HEK293 (cell line): ENCODE measurements around the gene DPH6.

Source experiments
- CTCF ChIA-PET: fragments of 350-600 bp; formaldehyde crosslinking; extraction: SDS; loops from one replicate; lab custom pipeline; 2021; ENCODE audit warnings: antibody characterized with exemption; lab: Yijun Ruan, JAX
- POLR2A ChIA-PET: fragments of 300-600 bp; formaldehyde crosslinking; extraction: SDS; loops from one replicate; lab custom pipeline; 2020; ENCODE audit warnings: antibody characterized with exemption, inconsistent platforms; lab: Yijun Ruan, JAX
- H3K27ac ChIP-seq: fragments of 200-500 bp; sonication (Bioruptor generic); 2 replicates; pipeline ENCODE4 v1.5.1; 2014; ENCODE audit warnings: low read depth, low read length, control low read depth, inconsistent platforms; ENCODE audit errors: extremely low read depth
- H3K36me3 ChIP-seq, 2 experiments: fragments of 200-500 bp in 1 of 2; sonication (Bioruptor generic) in 1 of 2; 1 replicate in 1 of 2; 2 replicates in 1 of 2; pipeline ENCODE4 v1.5.1; 2014 to 2017; ENCODE audit warnings: inconsistent platforms in 2 of 2, low read length in 2 of 2; ENCODE audit not compliant: control insufficient read depth in 2 of 2, insufficient read depth in 1 of 2
- H3K4me1 ChIP-seq: fragments of 200-500 bp; sonication (Bioruptor generic); 2 replicates; pipeline ENCODE4 v1.5.1; 2014; ENCODE audit warnings: mild to moderate bottlenecking, low read length, inconsistent platforms; ENCODE audit not compliant: control insufficient read depth, insufficient read depth
- H3K4me3 ChIP-seq: 2 replicates; pipeline ENCODE4 v1.5.1; 2011; ENCODE audit warnings: low read depth, mild to moderate bottlenecking, control low read depth, low read length, moderate library complexity
- H3K9me3 ChIP-seq: fragments of 200-500 bp; sonication (Bioruptor generic); 2 replicates; pipeline ENCODE4 v1.5.1; 2014; ENCODE audit warnings: low read depth, low read length, inconsistent platforms; ENCODE audit not compliant: control insufficient read depth, insufficient read depth
- BCL11B ChIP-seq: fragments of 450-650 bp; formaldehyde crosslinking; IDR thresholded peaks from 2 replicates; pipeline ENCODE4 v1.5.1; 2016; ENCODE audit warnings: low read depth, missing biosample characterization, missing genetic modification characterization
- BCL6B ChIP-seq: fragments of 450-650 bp; formaldehyde crosslinking; IDR thresholded peaks from 2 replicates; pipeline ENCODE4 v1.5.1; 2017; ENCODE audit warnings: missing biosample characterization, missing genetic modification characterization
- KLF10 ChIP-seq: fragments of 450-650 bp; IDR thresholded peaks from 2 replicates; pipeline ENCODE4 v1.5.1; 2018; ENCODE audit warnings: missing biosample characterization, mild to moderate bottlenecking, missing genetic modification characterization
- REPIN1 ChIP-seq: fragments of 450-650 bp; formaldehyde crosslinking; IDR thresholded peaks from 2 replicates; pipeline ENCODE4 v1.5.1; 2017; ENCODE audit warnings: missing biosample characterization, missing genetic modification characterization, low read depth
- TCF7L2 ChIP-seq: IDR thresholded peaks from 2 replicates; pipeline ENCODE4 v1.6.1; 2011; ENCODE audit warnings: low read depth, mild to moderate bottlenecking, inconsistent platforms, low read length, moderate library complexity, borderline replicate concordance
- YY2 ChIP-seq: fragments of 450-650 bp; formaldehyde crosslinking; IDR thresholded peaks from 2 replicates; pipeline ENCODE4 v1.5.1; 2016; ENCODE audit warnings: missing biosample characterization, missing genetic modification characterization
- ZBTB20 ChIP-seq: fragments of 450-650 bp; formaldehyde crosslinking; IDR thresholded peaks from 2 replicates; pipeline ENCODE4 v1.5.1; 2016; ENCODE audit warnings: missing biosample characterization, missing genetic modification characterization
- ZBTB44 ChIP-seq: fragments of 450-650 bp; IDR thresholded peaks from 2 replicates; pipeline ENCODE4 v1.5.1; 2018; ENCODE audit warnings: missing biosample characterization, mild to moderate bottlenecking, missing genetic modification characterization
- ZBTB48 ChIP-seq: fragments of 450-650 bp; formaldehyde crosslinking; IDR thresholded peaks from 2 replicates; pipeline ENCODE4 v1.5.1; 2016; ENCODE audit warnings: missing biosample characterization, missing genetic modification characterization
- ZBTB7A ChIP-seq: fragments of 450-650 bp; formaldehyde crosslinking; IDR thresholded peaks from 2 replicates; pipeline ENCODE4 v1.5.1; 2016; ENCODE audit warnings: low read depth, missing biosample characterization, missing genetic modification characterization
- ZEB2 ChIP-seq: fragments of 450-650 bp; formaldehyde crosslinking; IDR thresholded peaks from 2 replicates; pipeline ENCODE4 v1.5.1; 2016; ENCODE audit warnings: missing biosample characterization, missing genetic modification characterization
- ZFP37 ChIP-seq: fragments of 450-650 bp; formaldehyde crosslinking; IDR thresholded peaks from 2 replicates; pipeline ENCODE4 v1.5.1; 2016; ENCODE audit warnings: missing biosample characterization, missing genetic modification characterization
- ZIC2 ChIP-seq: fragments of 450-650 bp; formaldehyde crosslinking; IDR thresholded peaks from 2 replicates; pipeline ENCODE4 v1.5.1; 2016; ENCODE audit warnings: missing biosample characterization, missing genetic modification characterization
- ZNF114 ChIP-seq: fragments of 450-650 bp; formaldehyde crosslinking; IDR thresholded peaks from 2 replicates; pipeline ENCODE4 v1.5.0; 2017; ENCODE audit warnings: missing biosample characterization, missing genetic modification characterization
- ZNF169 ChIP-seq: fragments of 450-650 bp; formaldehyde crosslinking; IDR thresholded peaks from 2 replicates; pipeline ENCODE4 v1.5.1; 2016; ENCODE audit warnings: missing biosample characterization, missing genetic modification characterization
- ZNF24 ChIP-seq: fragments of 450-650 bp; formaldehyde crosslinking; IDR thresholded peaks from 2 replicates; pipeline ENCODE4 v1.5.1; 2016; ENCODE audit warnings: missing biosample characterization, missing genetic modification characterization
- ZNF26 ChIP-seq: fragments of 450-650 bp; formaldehyde crosslinking; IDR thresholded peaks from 2 replicates; pipeline ENCODE4 v1.5.1; 2016; ENCODE audit warnings: missing biosample characterization, missing genetic modification characterization
- ZNF274 ChIP-seq, 2 experiments: fragments of 200-500 bp in 1 of 2; fragments of 450-650 bp in 1 of 2; sonication (Bioruptor generic) in 1 of 2; formaldehyde crosslinking in 1 of 2; IDR thresholded peaks; 2 replicates each; pipeline versions ENCODE4 v1.5.1 to v1.6.1; 2014 to 2016; ENCODE audit warnings: borderline replicate concordance in 1 of 2, inconsistent platforms in 1 of 2, low read length in 1 of 2, missing biosample characterization in 1 of 2, missing genetic modification characterization in 1 of 2
- ZNF302 ChIP-seq: fragments of 450-650 bp; formaldehyde crosslinking; IDR thresholded peaks from 2 replicates; pipeline ENCODE4 v1.5.1; 2016; ENCODE audit warnings: missing biosample characterization, missing genetic modification characterization, low read depth
- ZNF394 ChIP-seq: fragments of 450-650 bp; formaldehyde crosslinking; IDR thresholded peaks from 2 replicates; pipeline ENCODE4 v1.5.1; 2016; ENCODE audit warnings: missing biosample characterization, missing genetic modification characterization, mild to moderate bottlenecking, moderate library complexity, borderline replicate concordance
- ZNF473 ChIP-seq: fragments of 450-650 bp; formaldehyde crosslinking; IDR thresholded peaks from 2 replicates; pipeline ENCODE4 v1.5.1; 2017; ENCODE audit warnings: missing biosample characterization, missing genetic modification characterization
- ZNF48 ChIP-seq: fragments of 450-650 bp; formaldehyde crosslinking; IDR thresholded peaks from 2 replicates; pipeline ENCODE4 v1.5.1; 2016; ENCODE audit warnings: missing biosample characterization, missing genetic modification characterization
- ZNF510 ChIP-seq: fragments of 450-650 bp; formaldehyde crosslinking; IDR thresholded peaks from 2 replicates; pipeline ENCODE4 v1.5.1; 2018; ENCODE audit warnings: mild to moderate bottlenecking, missing genetic modification characterization, missing biosample characterization; ENCODE audit not compliant: insufficient replicate concordance
- ZNF521 ChIP-seq: fragments of 450-650 bp; formaldehyde crosslinking; IDR thresholded peaks from 2 replicates; pipeline ENCODE4 v1.5.1; 2017; ENCODE audit warnings: missing biosample characterization, mild to moderate bottlenecking, missing genetic modification characterization
- ZNF621 ChIP-seq: fragments of 450-650 bp; formaldehyde crosslinking; IDR thresholded peaks from 2 replicates; pipeline ENCODE4 v1.5.1; 2017; ENCODE audit warnings: missing biosample characterization, missing genetic modification characterization
- ZNF626 ChIP-seq: fragments of 450-650 bp; sonication (Bioruptor Pico); formaldehyde crosslinking; IDR thresholded peaks from 2 replicates; pipeline ENCODE4 v1.5.1; 2018; ENCODE audit warnings: missing biosample characterization, missing genetic modification characterization, inconsistent platforms
- ZNF692 ChIP-seq: fragments of 450-650 bp; formaldehyde crosslinking; IDR thresholded peaks from 2 replicates; pipeline ENCODE4 v1.5.1; 2016; ENCODE audit warnings: missing biosample characterization, missing genetic modification characterization
- ZNF792 ChIP-seq: fragments of 450-650 bp; formaldehyde crosslinking; IDR thresholded peaks from 2 replicates; pipeline ENCODE4 v1.5.1; 2016; ENCODE audit warnings: missing biosample characterization, missing genetic modification characterization
- ZSCAN18 ChIP-seq: fragments of 450-650 bp; formaldehyde crosslinking; IDR thresholded peaks from 2 replicates; pipeline ENCODE4 v1.5.1; 2016; ENCODE audit warnings: missing biosample characterization, missing genetic modification characterization
- ZSCAN23 ChIP-seq: fragments of 450-650 bp; formaldehyde crosslinking; IDR thresholded peaks from 2 replicates; pipeline ENCODE4 v1.5.1; 2016; ENCODE audit warnings: missing biosample characterization, missing genetic modification characterization
- ZXDB ChIP-seq: fragments of 450-650 bp; formaldehyde crosslinking; IDR thresholded peaks from 2 replicates; pipeline ENCODE4 v1.5.1; 2016; ENCODE audit warnings: missing biosample characterization, missing genetic modification characterization

Gene DPH6

GRCh38 chr15:35565901-35566300 is 19.9 kb upstream of the DPH6 start:
- Histone ChIP-seq H3K9me3 (no peaks in the 10 kb centered on the region), H3K4me1 (no peaks in the 10 kb centered on the region), H3K36me3 (no peaks in the 10 kb centered on the region), H3K27ac (no peak overlapping the region), H3K4me3 (no peak overlapping the region)
- POLR2A ChIA-PET: no interaction called here
- TF ChIP-seq ZNF114 (no peak), BCL11B (tag by site-specific recombination) (no peak), YY2 (tag by site-specific recombination) (no peak), ZEB2 (tag by site-specific recombination) (no peak), KLF10 (tag by site-specific recombination) (no peak), TCF7L2 (no peak), REPIN1 (tag by site-specific recombination) (no peak), ZXDB (tag by site-specific recombination) (no peak), ZNF692 (tag by site-specific recombination) (no peak), ZNF26 (tag by site-specific recombination) (no peak), ZNF626 (tag by site-specific recombination) (no peak), ZBTB20 (tag by site-specific recombination) (no peak), ZSCAN18 (tag by site-specific recombination) (no peak), ZNF48 (no peak), ZIC2 (tag by site-specific recombination) (no peak), ZNF510 (tag by site-specific recombination) (no peak), ZSCAN23 (tag by site-specific recombination) (no peak), ZNF24 (tag by site-specific recombination) (no peak), ZNF302 (no peak), ZNF274 (IDR thresholded peaks at IDR 0.05; ENCODE audit: low read length) (no peak), ZNF274 (tag by site-specific recombination; IDR thresholded peaks at IDR 0.05; ENCODE audit: borderline replicate concordance) (no peak)
- CTCF ChIA-PET: no interaction called here

GRCh38 chr15:35562641-35563040 is 16.7 kb upstream of the DPH6 start:
- ChIA-PET POLR2A (no interaction called here), CTCF (interaction anchor here (0.6 kb wide), 1 partner anchor 1593 kb away, joined by 3 read pairs; no protein-coding TSS in a partner anchor)
- Histone ChIP-seq H3K4me1 (no peaks in the 10 kb centered on the region), H3K9me3 (no peaks in the 10 kb centered on the region), H3K36me3 (no peaks in the 10 kb centered on the region), H3K27ac (no peak overlapping the region), H3K4me3 (no peak overlapping the region)
- TF ChIP-seq ZNF394 (tag by site-specific recombination) (no peak), ZNF521 (tag by site-specific recombination) (no peak), ZBTB48 (tag by site-specific recombination) (no peak), ZBTB44 (tag by site-specific recombination) (no peak), BCL6B (tag by site-specific recombination) (no peak), ZBTB7A (tag by site-specific recombination) (no peak), ZNF169 (tag by site-specific recombination) (no peak), ZNF621 (no peak), ZFP37 (tag by site-specific recombination) (no peak), ZNF473 (tag by site-specific recombination) (no peak), ZNF792 (tag by site-specific recombination) (no peak)
